Adrenal gland (tissue), 12 donors: Measurements from ENCODE around the gene FMNL2. TPM values are rescaled to one million over a fixed set of nuclear protein-coding genes. Genes with fewer than 3 reads are reported as not detected.
A peak's percentile ranks its signal among the peaks of the same experiment; 100 is the strongest.

Source experiments
- DNase-seq, 7 donors: peaks; one replicate each; pipeline ENCODE4 v3.0.0-alpha.2; 2019 to 2020
- H3K27ac ChIP-seq, 5 donors: fragments of 200-600 bp; sonication (generic) in 4 of 5; 1 replicate in 3 of 5; 2 replicates in 2 of 5; pipeline versions ENCODE4 v1.5.1 to v1.8.0; 2016 to 2020; ENCODE audit warnings: mild to moderate bottlenecking in 1 of 5
- H3K27me3 ChIP-seq: fragments of 200-600 bp; 2 replicates; pipeline ENCODE4 v1.8.0; 2021
- H3K36me3 ChIP-seq, 2 donors: fragments of 200-600 bp; replicated peaks in 1 of 2; 1 replicate in 1 of 2; 2 replicates in 1 of 2; pipeline versions ENCODE4 v1.5.1 to v1.8.0; 2018 to 2022
- H3K4me1 ChIP-seq, 2 donors: fragments of 200-600 bp; replicated peaks in 1 of 2; 1 replicate in 1 of 2; 2 replicates in 1 of 2; pipeline versions ENCODE4 v1.5.1 to v1.8.0; 2018 to 2021
- H3K4me3 ChIP-seq, 4 donors: fragments of 200-600 bp; sonication (generic) in 3 of 4; one replicate each; pipeline ENCODE4 v1.5.1; 2016 to 2018
- H3K9me3 ChIP-seq, 3 donors: fragments of 200-600 bp; sonication (generic) in 1 of 3; replicated peaks in 1 of 3; 1 replicate in 2 of 3; 2 replicates in 1 of 3; pipeline versions ENCODE4 v1.5.1 to v1.8.0; 2016 to 2021
- CTCF ChIP-seq, 6 experiments: fragments of 450-650 bp in 4 of 6; fragments of 200-600 bp in 2 of 6; sonication (generic) in 1 of 6; IDR thresholded peaks; 1 replicate in 5 of 6; 2 replicates in 1 of 6; pipeline versions ENCODE4 v1.5.1 to v1.8.0; 2016 to 2021; ENCODE audit warnings: antibody characterized with exemption in 6 of 6, mild to moderate bottlenecking in 2 of 6, moderate library complexity in 1 of 6
- POLR2A ChIP-seq, 2 donors: fragments of 450-650 bp; IDR thresholded peaks; one replicate each; pipeline ENCODE4 v1.6.1; 2017; ENCODE audit warnings: antibody characterized with exemption in 2 of 2, mild to moderate bottlenecking in 2 of 2, moderate library complexity in 1 of 2
- WGBS, 4 donors: extraction: QIAGEN DNeasy Blood & Tissue Kit in 2 of 4; methylation state at CpG; one replicate each; pipeline versions ENCODE4 v1.1.5 to v1.1.7; 2013 to 2017; 5-methylcytosine and 5-hydroxymethylcytosine counted together
- intact Hi-C, 2 donors: fragments of 100-400 bp; cut with DNase I; formaldehyde crosslinking; loops; one replicate each; pipeline versions ENCODE4 v1.14.1 to v1.15.0; 2022 to 2023
- polyA plus RNA-seq, 3 donors: library from polyadenylated mRNA; stranded (reverse); fragments of 200-250 nt in 2 of 3; fragments of 350-450 nt in 1 of 3; fragmentation: Illumina TruSeq in 1 of 3; extraction: RNeasy Lipid Tissue Mini Kit (QIAGEN cat#74804) in 1 of 3; gene quantifications; one replicate each; pipeline ENCODE4 v1.2.3, GENCODE V29; 2013 to 2014
- total RNA-seq, 9 donors: library from RNA; depleted of rRNA in 4 of 9; stranded (reverse); fragments of >200 nt in 4 of 9; fragments of 120-200 nt in 1 of 9; fragmentation: NEBNext Ultra II Directional in 1 of 9; extraction: Animal tissue kit (Norgen Biotek cat#: 25700) in 1 of 9; gene quantifications; one replicate each; pipeline versions ENCODE4 v1.1.0 to v1.2.4, GENCODE V29; 2013 to 2023
- donor health status: healthy with polysubstance abuse.
- donor health status: Bipolar disorder and iron deficiency.
- donor health status: DM: yes; HTN: yes; CAD: no.
- donor health status: DM: no; HTN: no; CAD: no.
- donor health status: DM: no; HTN: no; CAD: no.
- donor health status: DM: yes; HTN: yes; CAD: no.

The FMNL2 gene
- total and polyA plus RNA-seq, 12 donors, result 23.5 to 54.2 (median 36.7) TPM

GRCh38 chr2:152428800-152429582 is 94.0 kb downstream of the FMNL2 start:
- Histone ChIP-seq H3K4me1 (peaks cover 17 to 29% of the 10 kb centered on the region in 2 donors), H3K36me3 (no peaks in the 10 kb centered on the region), H3K27ac (no peak overlapping the region), H3K27me3 (no peaks in the 10 kb centered on the region), H3K9me3 (no peaks in the 10 kb centered on the region), H3K4me3 (no peak overlapping the region)
- 74 to 81% (median 77%) methylated on average over 8 of the region's 8 CpGs for WGBS, 4 donors
- TF ChIP-seq CTCF (IDR thresholded peaks at IDR 0.05), result no peak
- no peak for TF ChIP-seq POLR2A (IDR thresholded peaks at IDR 0.05)
- intact Hi-C loops, result no loop called here
- no peak for DNase-seq

GRCh38 chr2:152430876-152431275 is 95.9 kb downstream of the FMNL2 start:
- WGBS, 4 donors, result 80 to 95% (median 82%) methylated on average over 1 of the region's 1 CpG
- H3K27ac ChIP-seq, result no peak overlapping the region
- no peaks in the 10 kb centered on the region for H3K9me3 ChIP-seq
- intact Hi-C loops, result no loop called here
- H3K4me1 ChIP-seq, result peaks cover 17 to 35% of the 10 kb centered on the region in 2 donors
- DNase-seq, result no peak
- no peaks in the 10 kb centered on the region for H3K27me3 ChIP-seq
- H3K4me3 ChIP-seq, result no peak overlapping the region
- TF ChIP-seq POLR2A (IDR thresholded peaks at IDR 0.05) (no peak), CTCF (IDR thresholded peaks at IDR 0.05) (no peak)
- no peaks in the 10 kb centered on the region for H3K36me3 ChIP-seq

GRCh38 chr2:152431370-152432098 is 96.6 kb downstream of the FMNL2 start:
- Histone ChIP-seq H3K27me3 (no peaks in the 10 kb centered on the region), H3K4me1 (peaks cover 13 to 35% of the 10 kb centered on the region in 2 donors), H3K9me3 (no peaks in the 10 kb centered on the region), H3K27ac (peak overlapping the region in 3 of 5 donors; percentile 13 to 37 (median 24)), H3K4me3 (no peak overlapping the region), H3K36me3 (no peaks in the 10 kb centered on the region)
- no peak for TF ChIP-seq POLR2A (IDR thresholded peaks at IDR 0.05)
- TF ChIP-seq CTCF (IDR thresholded peaks at IDR 0.05), result no peak
- DNase-seq, result peak in 4 of 7 donors; percentile 54 to 68 (median 60)
- 61 to 84% (median 73%) methylated on average over 4 of the region's 4 CpGs for WGBS, 4 donors
- intact Hi-C loops, result no loop called here

- WGBS, 4 donors, result 12 to 15% (median 12%) methylated on average over 3 of the region's 3 CpGs
- peak overlapping the region in 4 of 5 donors; percentile 8 to 44 (median 30) for H3K27ac ChIP-seq
- peak in 6 of 7 donors; percentile 38 to 71 (median 54) for DNase-seq
- peaks cover 13 to 35% of the 10 kb centered on the region in 2 donors for H3K4me1 ChIP-seq
- no peaks in the 10 kb centered on the region for H3K9me3 ChIP-seq
- no peaks in the 10 kb centered on the region for H3K27me3 ChIP-seq
- TF ChIP-seq POLR2A (IDR thresholded peaks at IDR 0.05) (no peak), CTCF (IDR thresholded peaks at IDR 0.05) (no peak)
- intact Hi-C loops, result no loop called here
- H3K36me3 ChIP-seq, result no peaks in the 10 kb centered on the region
- no peak overlapping the region for H3K4me3 ChIP-seq
Measured at GRCh38 chr2:152432206-152432653, 97.3 kb downstream of the FMNL2 start.
